T-helper 1 cell treated with Interleukin-12 subunit alpha and Interleukin-12 subunit beta and Interleukin-4 antibody, amounts not matched to agents 30 ng/mL and 1 ng/mL, for 36 hours (primary cell): Measurements from ENCODE around the gene CLEC20A. TPM values are rescaled to one million over a fixed set of nuclear protein-coding genes. Genes with fewer than 3 reads are reported as not detected.

Source experiments
- intact Hi-C: fragments of 100-400 bp; cut with micrococcal nuclease; formaldehyde crosslinking; loops from one replicate; pipeline ENCODE4 v1.15.1; 2024
- total RNA-seq: library from RNA; stranded (reverse); gene quantifications from 2 replicates; pipeline ENCODE4 v1.2.3, GENCODE V29; 2022

The CLEC20A gene
- total RNA-seq, 1 donor from 2014 or later = not detected

GRCh38 chr1:178484698-178485225, 12.0 kb downstream of the CLEC20A start:
- intact Hi-C loops = no loop called here

DNA sequence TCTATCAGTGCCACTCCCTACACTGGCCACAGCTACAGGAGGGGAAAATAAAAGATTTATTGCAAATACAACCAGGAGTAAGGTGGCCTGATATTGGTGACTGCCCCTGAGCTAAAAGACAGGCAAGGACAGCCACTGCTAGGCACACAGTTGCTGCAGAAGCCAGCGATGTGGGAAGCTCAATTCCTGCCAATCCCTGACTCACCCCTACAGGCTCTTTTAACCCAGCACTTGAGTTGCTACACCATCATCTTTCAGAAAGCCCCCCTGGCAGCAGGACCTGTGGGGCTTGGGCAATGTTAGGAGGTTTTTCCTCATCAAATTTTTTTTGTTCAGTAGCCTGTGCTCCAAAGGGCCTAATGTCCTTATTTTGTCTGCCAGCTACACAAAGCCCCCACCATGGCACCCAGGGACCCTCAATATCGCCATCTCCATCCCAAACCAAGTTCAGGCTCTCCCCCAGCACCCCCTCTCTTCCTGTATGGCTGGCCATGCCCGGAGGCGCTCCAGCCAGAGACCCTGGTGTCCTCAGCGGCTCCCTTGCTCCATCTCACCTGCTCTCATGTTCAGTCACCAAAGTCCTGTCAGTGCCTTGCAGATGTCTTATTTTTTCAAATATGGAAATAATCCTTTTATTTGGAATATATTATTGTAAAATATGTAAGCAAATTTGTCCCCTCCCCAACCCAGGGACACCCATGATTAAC, 13.4 kb downstream of the CLEC20A start:
- intact Hi-C loops = no loop called here

DNA sequence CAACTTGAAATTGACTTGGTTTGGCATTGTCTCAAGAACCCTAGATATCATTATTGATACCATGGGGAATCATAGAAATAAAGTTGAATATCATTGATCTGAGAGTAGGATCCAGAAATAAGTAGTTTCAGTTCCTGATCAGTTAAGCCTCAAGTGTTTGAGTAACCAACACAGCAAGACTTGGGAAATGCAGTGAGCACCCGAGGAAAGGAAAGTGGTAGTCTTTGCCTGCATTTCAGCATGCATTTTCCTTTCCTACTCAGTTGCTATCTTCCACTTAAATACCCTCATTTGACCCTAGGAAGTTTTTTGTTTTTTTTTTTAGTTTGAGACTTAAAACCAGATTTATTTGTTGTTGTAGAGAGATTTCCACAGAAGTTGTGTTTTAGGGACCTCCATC, 18.9 kb downstream of the CLEC20A start:
- intact Hi-C loops = no loop called here

DNA sequence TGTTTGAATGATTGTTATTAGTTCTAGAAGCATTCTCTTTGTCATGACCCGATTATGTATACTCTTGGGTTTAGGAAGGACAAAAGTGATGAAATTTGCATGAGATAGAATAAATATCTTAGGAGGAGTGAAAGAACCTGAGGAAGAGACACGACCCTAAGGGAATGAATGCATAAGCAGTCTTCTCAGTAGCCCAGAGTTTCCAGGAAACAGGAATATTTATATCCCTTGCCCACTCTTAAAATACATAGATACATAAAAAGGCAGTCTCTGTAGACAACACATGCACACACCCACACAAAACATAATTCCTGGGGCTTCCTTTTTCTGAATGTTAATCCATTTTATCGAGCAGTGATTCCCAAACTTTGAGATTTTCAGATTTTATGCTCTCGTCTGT, 19.4 kb downstream of the CLEC20A start:
- intact Hi-C loops = no loop called here

DNA sequence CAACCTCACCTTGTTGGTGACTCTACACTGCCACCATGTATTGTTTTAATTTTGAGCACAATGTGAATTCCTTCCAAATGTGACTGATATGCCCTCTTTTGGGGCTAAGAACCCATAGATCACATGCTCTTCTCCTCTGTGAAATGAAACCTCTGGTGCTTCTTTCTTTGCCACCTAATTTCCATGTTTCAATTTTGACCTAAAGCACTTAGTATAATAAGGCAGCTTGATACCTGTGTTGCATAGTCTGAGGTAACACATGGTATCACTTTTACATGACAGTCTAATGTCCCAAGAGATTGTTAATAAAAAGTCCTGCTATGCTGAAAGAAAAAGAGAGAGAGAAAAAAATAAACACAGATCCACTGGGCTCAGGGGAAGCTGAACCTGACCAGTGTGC, 24.2 kb downstream of the CLEC20A start:
- intact Hi-C loops = no loop called here

- intact Hi-C loops = no loop called here
Measured at GRCh38 chr1:178470411-178470960, 26.3 kb downstream of the CLEC20A start.

GRCh38 chr1:178467837-178468236, 28.9 kb downstream of the CLEC20A start:
- intact Hi-C loops = no loop called here

GRCh38 chr1:178465011-178465410, 31.8 kb downstream of the CLEC20A start:
- intact Hi-C loops = no loop called here

- intact Hi-C loops = no loop called here
Measured at GRCh38 chr1:178464566-178464965, 32.2 kb downstream of the CLEC20A start.

- intact Hi-C loops = no loop called here
Measured at GRCh38 chr1:178464141-178464540, 32.6 kb downstream of the CLEC20A start.

GRCh38 chr1:178461701-178462100, 35.1 kb downstream of the CLEC20A start:
- intact Hi-C loops = no loop called here

- intact Hi-C loops = no loop called here
Measured at GRCh38 chr1:178461104-178461503, 35.7 kb downstream of the CLEC20A start.

- intact Hi-C loops = no loop called here
Measured at GRCh38 chr1:178458203-178458602, 38.6 kb downstream of the CLEC20A start.

DNA sequence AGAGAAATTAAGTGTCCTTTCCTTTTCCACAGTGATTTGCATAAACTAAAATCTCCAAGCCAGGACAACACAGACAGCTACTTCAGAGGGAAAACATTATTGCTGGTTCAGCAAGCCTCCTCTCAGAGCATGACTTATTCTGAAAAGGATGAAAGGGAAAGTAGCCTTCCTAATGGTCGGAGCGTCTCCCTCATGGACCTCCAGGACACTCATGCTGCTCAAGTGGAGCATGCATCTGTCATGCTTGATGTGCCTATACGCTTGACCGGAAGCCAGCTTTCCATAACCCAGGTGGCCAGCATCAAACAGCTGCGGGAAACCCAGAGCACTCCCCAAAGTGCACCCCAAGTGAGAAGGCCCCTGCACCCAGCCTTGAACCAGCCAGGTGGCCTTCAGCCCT, 39.1 kb downstream of the CLEC20A start:
- intact Hi-C loops = no loop called here

DNA sequence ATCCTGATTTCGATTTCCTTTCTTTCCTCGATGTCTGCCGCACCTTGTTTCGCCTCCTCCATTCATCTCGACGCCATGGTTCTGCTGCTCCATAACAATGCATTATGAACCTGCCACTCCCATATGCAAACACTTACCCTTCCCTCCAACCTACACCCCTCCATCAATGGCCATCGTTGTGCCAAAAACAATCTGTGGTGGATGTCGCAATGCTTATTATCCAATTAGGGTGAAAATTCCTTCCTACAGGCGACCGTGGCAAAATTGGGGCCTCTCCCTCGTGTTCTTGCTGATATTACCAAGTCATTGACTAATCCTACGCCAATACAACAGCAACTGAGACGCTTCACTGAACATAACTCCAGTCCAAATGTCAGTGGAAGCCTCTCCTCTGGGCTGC, 40.3 kb downstream of the CLEC20A start:
- intact Hi-C loops = no loop called here

- intact Hi-C loops = no loop called here
Measured at GRCh38 chr1:178452013-178452412, 44.8 kb downstream of the CLEC20A start.

DNA sequence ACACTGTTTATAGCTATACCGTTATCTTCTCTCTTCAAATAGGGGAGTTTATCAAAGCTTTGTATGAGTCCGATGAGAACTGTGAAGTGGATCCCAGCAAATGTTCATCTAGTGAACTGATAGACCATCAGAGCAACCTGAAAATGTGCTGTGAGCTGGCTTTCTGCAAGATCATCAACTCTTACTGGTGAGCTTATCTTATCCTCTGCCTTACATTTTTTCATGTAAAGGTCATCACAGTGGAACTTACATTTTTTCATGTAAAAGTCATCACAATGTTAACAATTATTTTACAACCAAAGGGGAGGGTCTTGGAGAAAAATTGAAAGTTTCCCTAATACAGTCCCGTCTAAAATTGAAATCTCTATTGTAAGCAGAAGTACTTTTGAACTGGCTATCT, 45.2 kb downstream of the CLEC20A start:
- intact Hi-C loops = no loop called here

GRCh38 chr1:178450871-178451270, 45.9 kb downstream of the CLEC20A start:
- intact Hi-C loops = no loop called here

DNA sequence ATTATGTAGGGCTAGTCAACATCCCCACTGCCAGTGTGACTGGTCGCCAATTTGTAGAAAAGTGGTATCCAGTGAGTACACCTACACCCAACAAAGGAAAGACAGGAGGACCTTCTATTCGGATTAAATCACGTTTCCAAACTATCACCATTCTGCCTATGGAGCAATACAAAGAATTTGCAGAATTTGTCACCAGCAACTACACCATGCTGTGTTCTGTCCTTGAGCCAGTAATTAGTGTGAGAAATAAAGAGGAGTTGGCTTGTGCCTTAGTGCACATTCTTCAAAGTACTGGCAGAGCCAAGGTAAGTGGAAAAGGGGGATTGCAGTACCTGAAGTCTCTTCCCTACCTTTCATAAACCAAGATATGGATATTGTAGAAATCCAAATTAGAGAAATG, 53.8 kb downstream of the CLEC20A start:
- intact Hi-C loops = no loop called here

GRCh38 chr1:178438432-178438831, 58.3 kb downstream of the CLEC20A start:
- intact Hi-C loops = no loop called here

GRCh38 chr1:178436899-178437298, 59.9 kb downstream of the CLEC20A start:
- intact Hi-C loops = no loop called here

DNA sequence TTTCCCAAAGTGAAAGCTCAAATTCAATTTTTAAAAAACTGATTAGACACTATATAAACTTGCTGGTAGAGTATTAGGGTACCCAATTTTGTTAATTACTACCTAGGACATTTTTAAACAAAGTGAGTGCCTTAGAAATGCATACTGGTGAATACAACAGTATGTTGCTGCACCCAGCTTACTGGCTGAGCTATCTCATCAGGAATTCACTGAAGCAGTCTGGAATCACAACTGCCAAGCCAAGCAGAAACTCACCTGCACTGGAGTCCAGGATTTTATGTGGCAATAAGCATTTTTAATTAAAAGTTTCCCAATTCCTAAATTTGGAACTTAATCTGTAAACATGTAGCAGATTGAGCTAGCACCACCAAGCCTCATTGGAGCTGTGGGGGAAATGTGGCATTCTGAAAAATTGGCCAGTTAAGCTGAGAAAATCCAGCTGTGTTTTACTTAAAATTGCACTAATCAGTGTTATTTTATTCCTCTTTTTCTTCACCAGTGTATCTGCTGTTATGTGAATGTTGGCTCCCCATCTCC, 61.8 kb downstream of the CLEC20A start:
- intact Hi-C loops = no loop called here

DNA sequence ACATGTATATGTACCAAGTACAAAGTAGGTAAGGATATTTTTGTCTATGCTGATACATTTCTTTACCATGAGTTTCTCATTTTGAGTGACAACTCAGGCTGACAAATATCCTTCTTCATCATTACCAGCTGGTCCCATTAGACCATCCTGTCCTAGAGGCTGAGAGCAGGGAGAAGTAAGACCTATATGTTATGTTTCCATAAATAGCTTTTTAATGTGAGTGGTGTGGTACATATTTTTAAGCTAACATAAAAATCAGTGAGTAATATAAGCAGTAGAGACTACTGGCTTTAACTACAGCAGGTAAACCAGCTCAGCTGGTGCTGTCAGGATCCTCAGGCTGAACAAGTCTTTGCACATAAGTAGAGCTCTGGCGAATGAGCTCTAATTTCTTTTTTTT, 62.4 kb downstream of the CLEC20A start:
- intact Hi-C loops = no loop called here
